Activated CD4-positive, alpha-beta memory T cell treated with anti-CD3 and anti-CD28 coated beads for 36 hours (primary cell): Measurements from ENCODE around the gene CAMK1D. TPM values are rescaled to one million over a fixed set of nuclear protein-coding genes. Genes with fewer than 3 reads are reported as not detected.

ENCODE experiments used
- CTCF ChIA-PET: fragments of 350-600 bp; sonication (Branson Sonifier 250); formaldehyde crosslinking; loops from one replicate; lab custom pipeline; 2021; ENCODE audit warnings: antibody characterized with exemption, inconsistent platforms; lab: Charles Lee
- POLR2A ChIA-PET: fragments of 350-600 bp; sonication (Branson Sonifier 250); formaldehyde crosslinking; loops from one replicate; lab custom pipeline; 2021; ENCODE audit warnings: antibody characterized with exemption; lab: Charles Lee
- DNase-seq: peaks from one replicate; pipeline ENCODE4 v3.0.0-alpha.2; 2020
- H3K27ac Mint-ChIP-seq: one replicate; pipeline ENCODE4 v1.8.0; 2021; ENCODE audit warnings: mixed read lengths
- H3K27me3 Mint-ChIP-seq: one replicate; pipeline ENCODE4 v1.8.0; 2021; ENCODE audit warnings: mixed read lengths
- H3K36me3 Mint-ChIP-seq: one replicate; pipeline ENCODE4 v1.8.0; 2021; ENCODE audit warnings: mixed read lengths
- H3K4me1 Mint-ChIP-seq: one replicate; pipeline ENCODE4 v1.8.0; 2021; ENCODE audit warnings: low read depth, mixed read lengths
- H3K4me3 Mint-ChIP-seq: one replicate; pipeline ENCODE4 v1.8.0; 2021; ENCODE audit warnings: mild to moderate bottlenecking, mixed read lengths
- H3K9me3 Mint-ChIP-seq: one replicate; pipeline ENCODE4 v1.8.0; 2021; ENCODE audit warnings: mixed read lengths
- intact Hi-C: fragments of 100-400 bp; cut with micrococcal nuclease; formaldehyde crosslinking; loops from one replicate; pipeline ENCODE4 v1.15.1; 2023
- total RNA-seq, 2 experiments: library from RNA; stranded (reverse); gene quantifications; one replicate each; pipeline ENCODE4 v1.2.3, GENCODE V29; 2021

Gene CAMK1D
- total RNA-seq, 2 experiments from 2014 or later = 17.7 to 17.9 TPM

DNA sequence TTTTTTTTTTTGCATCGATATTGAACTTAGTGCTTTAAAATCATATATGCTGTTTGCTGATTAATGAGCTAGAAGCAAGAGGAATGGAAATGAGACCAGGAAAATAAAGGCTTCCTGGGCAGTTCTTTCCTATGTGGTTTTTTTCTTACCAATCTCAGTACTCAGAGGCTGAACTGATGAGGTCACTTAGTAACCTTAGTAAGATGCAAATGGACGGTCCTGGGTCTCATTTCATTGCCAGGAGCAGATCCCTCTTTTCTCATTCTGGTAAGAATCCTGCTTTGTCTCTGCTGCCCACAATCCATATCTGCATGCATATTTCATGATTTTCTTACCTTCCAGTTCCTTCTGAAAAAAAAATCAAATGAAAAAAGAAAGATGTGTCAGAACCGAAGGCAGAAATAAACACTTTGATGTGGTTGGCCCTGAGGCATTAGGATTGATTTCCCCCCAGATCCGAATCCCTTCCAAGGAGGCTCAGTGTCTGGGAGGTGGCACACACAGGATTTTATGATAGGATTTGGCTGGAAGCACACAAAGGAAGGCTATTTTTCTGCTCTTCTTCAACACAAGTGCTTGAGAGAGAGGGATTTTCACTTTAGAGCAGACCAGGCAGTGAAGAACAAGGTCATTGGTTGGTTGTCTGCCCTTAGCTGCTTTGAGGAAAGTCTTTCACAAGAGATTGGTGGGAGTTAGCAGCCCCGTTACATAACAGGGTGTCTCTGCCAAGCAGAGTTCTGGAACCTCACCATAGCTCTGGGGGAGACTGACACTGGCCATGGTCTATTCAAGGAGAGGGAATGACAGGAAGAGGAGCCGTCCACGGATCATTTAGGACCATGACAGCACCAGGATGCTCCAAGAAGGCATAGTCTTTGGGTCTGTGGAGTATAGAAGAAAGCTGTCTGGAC, 150.0 kb downstream of the CAMK1D start:
- CTCF ChIA-PET = interaction anchor here (0.6 kb wide), 1 partner anchor 33 kb away, joined by 3 read pairs; no protein-coding TSS in a partner anchor
- Mint-ChIP-seq H3K4me3 (no peak overlapping the region), H3K4me1 (peaks cover 35% of the 10 kb centered on the region), H3K36me3 (peaks cover 2% of the 10 kb centered on the region), H3K27me3 (no peaks in the 10 kb centered on the region), H3K9me3 (no peaks in the 10 kb centered on the region), H3K27ac (no peak overlapping the region)
- no peak for DNase-seq
- intact Hi-C loops = no loop called here
- POLR2A ChIA-PET = interaction anchor here (0.8 kb wide), 1 partner anchor 65 kb away, joined by 4 read pairs; no protein-coding TSS in a partner anchor

DNA sequence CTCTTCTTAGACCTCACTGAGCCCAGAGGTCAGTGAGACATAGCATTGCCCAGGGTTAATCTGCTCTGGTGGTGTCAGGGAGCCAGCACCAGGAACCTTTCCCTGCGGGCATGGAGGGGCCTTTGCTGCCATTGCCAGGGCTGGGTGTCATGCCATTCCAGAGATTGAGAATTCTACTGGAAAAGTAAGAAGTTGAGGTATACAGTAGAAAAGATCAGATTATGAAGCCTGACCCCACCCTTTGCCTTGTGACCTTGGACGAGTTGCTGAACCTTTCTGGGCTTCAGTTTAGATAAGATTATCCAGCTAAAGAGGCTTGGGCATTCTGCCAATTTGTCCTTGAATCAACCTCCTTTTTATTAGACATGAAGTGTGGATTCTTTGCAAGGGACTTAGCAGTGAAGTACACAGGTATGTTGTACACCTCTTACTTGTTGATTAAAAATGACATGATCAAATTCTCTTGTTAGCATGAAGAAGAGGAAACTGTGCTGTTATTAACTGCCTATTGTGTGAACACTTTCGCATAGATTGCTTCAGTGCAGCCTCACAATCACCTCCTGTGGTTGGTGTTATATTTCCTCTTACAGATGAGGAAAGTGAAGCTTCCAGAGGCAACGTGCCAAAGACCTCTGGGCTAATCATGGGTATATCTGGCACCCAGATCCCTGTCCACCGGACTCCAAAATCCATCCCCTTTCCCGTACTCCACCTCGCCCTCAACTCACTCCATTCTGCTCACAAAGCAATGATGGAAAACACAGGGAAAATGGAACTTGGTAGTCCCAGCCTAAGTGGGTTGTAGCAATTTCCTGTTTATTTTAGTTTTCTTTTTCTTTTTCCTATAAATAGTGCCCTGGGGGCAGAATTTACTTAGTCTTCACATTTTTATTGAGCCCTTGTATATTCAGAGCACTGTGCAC, 151.3 kb downstream of the CAMK1D start:
- ChIA-PET CTCF (no interaction called here), POLR2A (no interaction called here)
- intact Hi-C loops = no loop called here

DNA sequence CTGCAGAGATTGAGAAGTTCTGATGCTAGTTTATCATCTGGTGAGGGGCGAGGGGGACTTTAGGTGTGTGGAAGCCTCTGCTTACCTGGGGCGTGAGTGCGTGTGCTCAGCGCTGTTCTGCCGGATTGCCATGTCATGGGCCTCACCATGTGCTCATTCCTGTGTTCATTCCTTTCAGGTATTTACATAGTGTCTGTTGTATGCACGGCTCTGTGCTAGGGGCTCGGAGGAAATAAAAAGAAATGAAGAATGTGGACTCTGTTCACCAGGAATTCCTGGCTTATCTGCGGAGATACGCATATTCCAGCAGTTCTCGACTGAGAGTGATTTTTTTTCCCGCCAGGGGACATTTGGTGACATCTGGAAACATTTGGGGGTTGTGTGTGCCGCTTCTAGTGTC, 152.0 kb downstream of the CAMK1D start:
- Mint-ChIP-seq H3K4me1 (peaks cover 38% of the 10 kb centered on the region), H3K36me3 (peaks cover 2% of the 10 kb centered on the region), H3K4me3 (no peak overlapping the region), H3K9me3 (no peaks in the 10 kb centered on the region), H3K27me3 (no peaks in the 10 kb centered on the region), H3K27ac (no peak overlapping the region)
- DNase-seq = no peak
- intact Hi-C loops = no loop called here
- CTCF ChIA-PET = no interaction called here
- POLR2A ChIA-PET = no interaction called here

More for the DNA sequence above, 151.3 kb downstream of the CAMK1D start:
- Mint-ChIP-seq H3K4me1 (peaks cover 38% of the 10 kb centered on the region), H3K36me3 (peaks cover 2% of the 10 kb centered on the region), H3K4me3 (no peak overlapping the region), H3K27me3 (no peaks in the 10 kb centered on the region), H3K9me3 (no peaks in the 10 kb centered on the region), H3K27ac (no peak overlapping the region)
- no peak for DNase-seq

DNA sequence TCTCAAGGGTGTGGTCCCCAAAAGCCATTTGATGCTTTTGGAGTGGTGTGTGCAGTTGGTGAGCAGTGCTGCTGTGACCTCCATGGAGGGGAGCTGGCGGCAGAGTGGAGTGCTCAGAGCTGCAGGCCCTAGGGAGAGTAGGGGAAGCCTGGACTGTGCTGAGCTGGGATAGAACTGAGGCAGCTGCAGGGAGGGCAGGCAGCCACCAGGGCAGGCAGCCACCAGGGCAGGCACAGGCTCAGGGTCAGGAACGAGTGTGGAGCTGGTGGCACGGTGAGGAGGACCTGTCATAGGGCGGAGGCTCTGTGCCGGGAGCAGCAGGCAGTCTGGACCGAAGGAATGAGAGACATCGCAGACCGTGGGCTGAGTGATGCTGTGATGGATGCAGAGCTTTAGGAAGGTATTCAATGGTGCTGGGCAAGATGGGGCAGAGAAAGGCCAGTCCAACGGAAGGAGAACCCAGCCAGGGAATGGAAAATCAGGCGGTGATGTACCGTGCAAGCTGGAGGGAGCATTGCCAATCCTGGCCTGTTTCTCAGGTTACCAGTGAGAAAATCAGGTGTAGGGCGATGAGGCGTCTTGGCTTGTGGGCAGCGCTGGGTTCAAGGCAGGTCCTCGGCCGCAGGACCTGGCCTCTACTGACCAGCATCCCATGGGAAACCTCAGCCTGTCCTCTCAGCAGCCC, 152.6 kb downstream of the CAMK1D start:
- intact Hi-C loops = no loop called here
- H3K27ac Mint-ChIP-seq = no peak overlapping the region
- H3K9me3 Mint-ChIP-seq = no peaks in the 10 kb centered on the region
- no peak for DNase-seq
- peaks cover 2% of the 10 kb centered on the region for H3K36me3 Mint-ChIP-seq
- no peak overlapping the region for H3K4me3 Mint-ChIP-seq
- H3K27me3 Mint-ChIP-seq = no peaks in the 10 kb centered on the region
- CTCF ChIA-PET = no interaction called here
- peaks cover 39% of the 10 kb centered on the region for H3K4me1 Mint-ChIP-seq
- POLR2A ChIA-PET = no interaction called here

DNA sequence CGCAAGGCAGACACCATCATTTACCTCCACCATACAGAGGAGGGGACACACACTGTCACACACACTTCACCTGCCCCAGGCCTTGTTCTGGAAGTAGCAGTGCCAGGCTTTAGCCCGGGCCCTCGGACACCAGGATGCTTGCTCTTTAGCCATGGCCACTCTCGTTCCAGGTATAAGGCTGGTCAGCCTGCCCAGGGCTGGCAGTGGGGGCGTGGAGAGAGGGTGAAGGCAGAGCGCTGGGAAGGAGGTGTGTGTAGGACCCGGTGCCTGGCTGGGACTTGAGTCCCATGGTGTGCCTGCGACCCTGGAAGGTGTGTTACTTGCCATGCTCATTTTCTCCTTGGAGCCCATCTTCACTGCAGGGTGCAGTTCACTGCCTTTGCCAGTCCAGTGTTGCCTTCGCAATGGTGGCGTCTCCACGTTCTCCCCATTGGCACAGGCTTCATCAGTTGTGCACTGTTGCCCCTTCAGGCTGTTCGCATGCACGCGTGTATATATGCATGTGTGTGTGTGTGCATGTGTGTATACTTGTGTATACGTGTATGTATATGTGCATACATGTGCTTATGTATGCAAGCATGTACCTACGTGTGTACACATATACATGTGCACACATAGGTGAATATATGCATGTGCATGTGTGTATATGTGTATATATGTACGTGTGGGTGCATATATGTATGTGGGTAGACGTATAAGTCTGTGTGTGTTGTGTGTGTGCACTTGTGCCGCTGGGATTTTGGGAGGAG, 153.4 kb downstream of the CAMK1D start:
- peaks cover 42% of the 10 kb centered on the region for H3K4me1 Mint-ChIP-seq
- H3K27ac Mint-ChIP-seq = no peak overlapping the region
- H3K36me3 Mint-ChIP-seq = no peaks in the 10 kb centered on the region
- no peak overlapping the region for H3K4me3 Mint-ChIP-seq
- H3K9me3 Mint-ChIP-seq = no peaks in the 10 kb centered on the region
- no peaks in the 10 kb centered on the region for H3K27me3 Mint-ChIP-seq
- POLR2A ChIA-PET = no interaction called here
- intact Hi-C loops = no loop called here
- no peak for DNase-seq
- CTCF ChIA-PET = interaction anchor here (1.3 kb wide), 1 partner anchor 154 kb away, joined by 3 read pairs; no protein-coding TSS in a partner anchor

DNA sequence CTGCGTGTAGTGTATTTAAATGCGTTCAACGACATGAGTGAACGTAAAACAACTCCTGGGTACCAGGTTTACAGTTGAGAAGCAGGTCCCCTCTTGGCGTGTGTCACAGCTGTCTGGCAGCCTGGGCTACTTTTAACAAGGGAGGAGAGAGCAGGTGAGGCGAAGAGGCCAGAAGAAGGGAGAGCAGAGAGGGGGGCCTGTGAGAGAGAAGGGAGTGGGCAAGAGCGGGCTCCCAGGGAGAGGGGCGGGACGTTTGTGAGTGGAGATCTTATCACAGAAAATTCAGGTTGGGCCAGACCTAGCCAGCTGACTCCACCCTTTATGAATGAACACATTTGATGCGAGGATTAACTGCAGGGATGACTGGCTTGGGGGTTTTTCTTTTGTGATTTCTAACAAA, 154.0 kb downstream of the CAMK1D start:
- ChIA-PET CTCF (interaction anchor here (1.3 kb wide), 1 partner anchor 153 kb away, joined by 3 read pairs; no protein-coding TSS in a partner anchor), POLR2A (no interaction called here)
- no peaks in the 10 kb centered on the region for H3K27me3 Mint-ChIP-seq
- no peak overlapping the region for H3K27ac Mint-ChIP-seq
- H3K4me1 Mint-ChIP-seq = peaks cover 44% of the 10 kb centered on the region
- H3K4me3 Mint-ChIP-seq = no peak overlapping the region
- intact Hi-C loops = no loop called here
- no peaks in the 10 kb centered on the region for H3K9me3 Mint-ChIP-seq
- no peaks in the 10 kb centered on the region for H3K36me3 Mint-ChIP-seq
- no peak for DNase-seq

DNA sequence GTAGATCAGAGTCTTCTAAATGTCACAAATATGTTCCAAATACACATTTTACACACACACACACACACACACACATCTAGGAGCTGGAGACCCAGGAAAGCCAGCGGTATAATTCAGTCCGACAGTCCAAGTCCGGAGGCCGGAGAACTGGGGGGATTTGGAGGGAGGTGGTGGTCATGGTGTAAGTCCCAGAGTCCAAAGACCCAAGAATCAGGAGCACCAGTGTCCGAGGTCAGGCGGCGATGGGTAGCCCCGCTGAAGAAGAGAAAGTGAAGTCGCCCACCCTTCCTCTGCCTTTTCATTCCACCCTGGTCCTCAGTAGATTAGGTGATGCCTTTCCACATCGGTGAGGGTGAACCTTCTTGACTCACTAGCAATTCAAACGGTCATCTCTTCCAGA, 154.8 kb downstream of the CAMK1D start:
- ChIA-PET POLR2A (no interaction called here), CTCF (interaction anchor here (1.3 kb wide), 1 partner anchor 152 kb away, joined by 3 read pairs; no protein-coding TSS in a partner anchor)
- Mint-ChIP-seq H3K36me3 (no peaks in the 10 kb centered on the region), H3K4me3 (no peak overlapping the region), H3K4me1 (peaks cover 43% of the 10 kb centered on the region), H3K9me3 (no peaks in the 10 kb centered on the region), H3K27ac (no peak overlapping the region), H3K27me3 (no peaks in the 10 kb centered on the region)
- no peak for DNase-seq
- intact Hi-C loops = no loop called here

DNA sequence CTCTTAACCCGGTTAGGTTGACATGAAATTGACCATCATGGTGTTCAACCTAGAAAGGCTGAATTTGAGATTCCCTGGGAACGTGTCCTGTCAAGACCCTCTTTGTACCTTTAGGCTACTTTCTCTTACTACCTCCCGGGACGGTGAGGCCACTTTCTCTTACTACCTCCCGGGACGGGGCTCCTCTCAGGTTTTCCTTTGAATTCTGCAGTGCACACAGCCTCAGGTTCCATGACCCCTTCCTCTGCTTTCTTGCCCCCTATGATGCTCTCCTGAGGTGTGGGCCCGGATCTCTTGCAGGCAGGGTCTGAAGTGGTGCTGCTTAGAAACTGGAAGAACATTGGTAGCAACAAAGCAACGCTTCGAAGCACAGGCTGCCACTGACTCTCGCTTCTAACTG, 155.3 kb downstream of the CAMK1D start:
- Mint-ChIP-seq H3K36me3 (no peaks in the 10 kb centered on the region), H3K4me1 (peaks cover 43% of the 10 kb centered on the region), H3K9me3 (no peaks in the 10 kb centered on the region), H3K4me3 (no peak overlapping the region), H3K27me3 (no peaks in the 10 kb centered on the region), H3K27ac (no peak overlapping the region)
- intact Hi-C loops = no loop called here
- DNase-seq = no peak
- CTCF ChIA-PET = no interaction called here
- POLR2A ChIA-PET = no interaction called here

DNA sequence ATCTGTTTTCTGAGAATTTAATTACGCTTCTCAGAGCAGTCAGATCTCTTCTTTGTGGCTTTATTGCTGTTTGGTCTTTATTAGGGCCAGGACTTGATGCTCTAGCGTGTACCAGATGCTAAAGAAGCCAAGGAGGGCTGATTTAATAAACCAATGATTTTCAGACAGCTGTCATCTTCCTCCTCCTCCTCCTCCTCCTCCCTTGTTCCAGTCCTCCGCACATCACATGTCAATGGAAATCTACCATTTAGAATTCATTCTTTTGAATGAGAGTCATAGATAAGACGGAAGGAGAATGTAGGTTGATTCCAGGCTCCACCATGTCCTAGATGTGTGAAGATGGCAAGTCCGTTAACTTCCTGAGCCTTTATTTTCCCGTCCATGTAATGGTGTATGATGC, 156.3 kb downstream of the CAMK1D start:
- POLR2A ChIA-PET = no interaction called here
- Mint-ChIP-seq H3K4me1 (peaks cover 45% of the 10 kb centered on the region), H3K27ac (no peak overlapping the region), H3K4me3 (no peak overlapping the region), H3K9me3 (no peaks in the 10 kb centered on the region), H3K36me3 (no peaks in the 10 kb centered on the region), H3K27me3 (no peaks in the 10 kb centered on the region)
- no peak for DNase-seq
- CTCF ChIA-PET = no interaction called here
- intact Hi-C loops = no loop called here

DNA sequence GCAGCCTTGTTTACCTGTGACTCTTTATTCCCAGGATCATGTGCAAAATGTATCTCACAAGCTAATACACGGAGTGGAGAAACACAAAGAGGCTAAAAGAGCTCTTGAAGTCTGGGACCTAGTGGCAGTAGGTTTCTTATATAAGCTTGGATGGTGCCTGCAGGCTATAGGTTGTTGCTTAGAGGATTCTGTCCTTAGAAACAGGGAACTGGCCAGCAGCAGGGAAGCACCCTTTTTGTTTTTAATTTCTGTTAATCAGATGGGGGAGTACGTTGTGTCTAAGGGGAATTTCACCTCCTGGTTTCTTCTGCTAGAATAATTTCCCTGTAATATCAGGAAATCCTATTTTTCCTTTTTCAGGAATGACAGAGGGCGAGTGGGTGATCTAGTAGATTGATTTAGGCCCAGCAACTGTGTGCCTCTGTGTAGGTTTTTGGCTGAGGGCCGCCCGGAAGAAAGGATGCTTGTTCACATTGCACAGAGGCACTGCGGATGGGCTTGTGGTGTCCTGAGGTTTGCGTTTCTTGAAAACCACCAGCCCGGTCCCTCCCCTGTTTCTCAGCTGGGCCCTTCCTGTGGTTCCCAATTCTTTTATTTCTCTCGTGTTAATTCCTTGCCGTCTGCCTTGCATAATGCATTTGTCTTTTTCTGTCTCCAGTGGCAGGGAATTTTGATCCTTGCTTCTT, 158.0 kb downstream of the CAMK1D start:
- Mint-ChIP-seq H3K27ac (no peak overlapping the region), H3K4me3 (no peak overlapping the region), H3K36me3 (no peaks in the 10 kb centered on the region), H3K9me3 (no peaks in the 10 kb centered on the region), H3K27me3 (no peaks in the 10 kb centered on the region), H3K4me1 (peaks cover 40% of the 10 kb centered on the region)
- CTCF ChIA-PET = no interaction called here
- peak; percentile 29 for DNase-seq
- intact Hi-C loops = no loop called here
- POLR2A ChIA-PET = no interaction called here

DNA sequence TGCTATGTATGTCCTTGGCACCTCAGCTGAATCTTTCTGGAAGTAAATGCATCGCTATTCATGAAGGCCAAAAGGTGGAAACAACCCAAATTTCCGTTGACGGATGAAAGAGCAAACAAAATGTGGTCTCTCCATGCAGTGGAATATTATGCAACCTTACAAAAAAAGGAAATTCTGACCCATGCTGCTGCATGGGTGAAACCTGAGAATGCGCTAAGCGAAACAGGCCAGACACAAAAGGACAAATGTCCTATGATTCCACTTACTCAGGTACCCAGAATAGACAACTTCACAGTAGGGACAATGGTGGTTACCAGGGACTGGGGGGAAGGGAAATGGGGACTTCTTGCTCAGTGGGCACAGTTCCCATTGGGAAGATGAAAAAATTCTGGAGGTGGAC, 158.8 kb downstream of the CAMK1D start:
- ChIA-PET POLR2A (interaction anchor here (1.0 kb wide), 1 partner anchor 33 kb away, joined by 4 read pairs; no protein-coding TSS in a partner anchor), CTCF (no interaction called here)
- Mint-ChIP-seq H3K4me3 (no peak overlapping the region), H3K27ac (no peak overlapping the region), H3K27me3 (no peaks in the 10 kb centered on the region), H3K36me3 (no peaks in the 10 kb centered on the region), H3K4me1 (peaks cover 39% of the 10 kb centered on the region), H3K9me3 (no peaks in the 10 kb centered on the region)
- intact Hi-C loops = no loop called here
- no peak for DNase-seq
